ENCODE measurements around the gene ADGRF5.

Gene ADGRF5

GRCh38 chr6:46927066-46927465 lies 5.3 kb upstream of the ADGRF5 start:
- no peak for DNase-seq

GRCh38 chr6:46926481-46926880 lies 4.7 kb upstream of the ADGRF5 start:
- DNase-seq = no peak

- DNase-seq = no peak
Measured at GRCh38 chr6:46925563-46926253, 4.0 kb upstream of the ADGRF5 start.

DNA sequence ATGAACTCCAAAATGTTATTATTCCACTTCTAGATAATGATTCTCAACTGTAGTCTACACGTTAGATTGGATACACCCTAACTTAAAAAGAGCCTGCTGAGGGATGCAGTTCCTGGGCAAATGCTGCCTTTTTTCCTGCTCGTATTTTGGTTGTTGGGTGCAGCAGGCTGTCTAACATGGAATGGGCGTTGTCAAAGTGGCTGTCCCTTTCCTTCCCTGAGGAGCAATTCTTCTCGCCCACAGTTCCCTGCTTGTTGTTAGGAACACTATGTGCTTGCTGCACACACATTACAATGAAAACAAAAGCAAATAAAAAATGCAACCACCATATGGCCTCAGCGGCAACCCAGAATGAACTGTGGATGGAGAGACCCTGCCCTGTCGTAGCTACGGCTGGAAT lies 1.7 kb upstream of the ADGRF5 start:
- DNase-seq = no peak

GRCh38 chr6:46921059-46921458 lies 679 bp downstream of the ADGRF5 start:
- DNase-seq = no peak

DNA sequence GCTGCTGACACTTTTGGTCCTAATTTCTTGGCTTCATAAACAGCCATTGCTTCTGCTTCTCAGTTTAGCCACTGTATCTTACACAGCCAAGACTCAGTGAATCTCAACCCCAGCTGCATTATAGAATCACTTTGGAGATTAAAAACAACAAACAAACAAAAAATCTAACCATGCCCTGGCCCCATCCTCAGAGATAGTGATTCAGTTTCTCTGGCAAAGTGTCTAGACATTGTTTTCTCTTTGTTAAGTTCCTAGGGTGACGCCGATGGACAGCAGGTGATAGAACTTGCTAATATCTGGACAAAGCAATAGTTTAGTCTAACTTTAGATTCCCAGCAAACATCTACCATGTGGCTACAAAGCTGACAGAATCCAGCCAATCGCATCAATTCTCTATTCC lies 2.9 kb downstream of the ADGRF5 start:
- DNase-seq = no peak

- DNase-seq = no peak
Measured at GRCh38 chr6:46917002-46917545, 4.7 kb downstream of the ADGRF5 start.

DNA sequence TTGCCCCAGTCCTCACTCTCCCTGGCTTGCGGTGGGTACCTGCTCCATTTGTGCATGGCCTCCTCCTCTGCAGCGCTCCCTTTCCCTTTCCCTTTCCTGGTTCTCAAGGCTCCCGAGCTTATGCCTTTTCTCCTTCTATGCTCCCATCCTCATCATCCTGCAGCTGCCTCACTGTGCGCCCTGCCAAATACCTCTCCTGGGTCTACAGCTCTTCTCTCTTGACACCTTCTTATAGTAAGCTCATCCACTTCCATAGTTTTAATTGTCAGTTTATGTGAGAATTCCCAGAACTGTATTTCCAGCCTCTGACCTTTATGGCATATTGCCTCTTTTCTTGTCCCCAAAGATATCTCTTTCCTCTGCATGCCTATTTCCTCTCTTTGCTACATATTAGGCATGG lies 5.9 kb downstream of the ADGRF5 start:
- no peak for DNase-seq

GRCh38 chr6:46915380-46915779 lies 6.4 kb downstream of the ADGRF5 start:
- DNase-seq = no peak

DNA sequence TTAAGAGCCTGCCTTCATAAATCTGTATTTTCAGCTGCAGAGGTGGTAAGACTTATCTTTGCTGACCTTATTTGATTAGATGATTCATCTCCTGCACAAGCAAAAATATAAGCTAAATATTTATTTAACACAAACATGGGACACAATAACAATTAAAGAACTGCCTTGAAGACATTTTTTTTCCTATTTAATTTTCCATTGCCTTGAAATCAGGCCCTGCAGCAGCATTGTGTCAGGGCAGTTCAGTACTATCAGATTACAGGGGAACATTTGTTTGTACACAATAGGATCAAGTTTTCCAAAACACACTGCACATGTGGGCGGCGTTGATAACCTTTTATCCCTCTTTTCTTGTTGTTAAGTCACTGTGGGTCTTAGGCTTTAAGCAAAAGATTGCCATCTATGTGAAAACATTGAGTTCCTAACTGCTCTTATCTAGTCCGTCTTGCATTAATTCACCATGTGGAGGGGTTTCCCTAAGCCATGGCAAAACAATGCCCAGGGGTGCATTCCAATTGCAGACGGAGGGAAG lies 7.4 kb downstream of the ADGRF5 start:
- no peak for DNase-seq

DNA sequence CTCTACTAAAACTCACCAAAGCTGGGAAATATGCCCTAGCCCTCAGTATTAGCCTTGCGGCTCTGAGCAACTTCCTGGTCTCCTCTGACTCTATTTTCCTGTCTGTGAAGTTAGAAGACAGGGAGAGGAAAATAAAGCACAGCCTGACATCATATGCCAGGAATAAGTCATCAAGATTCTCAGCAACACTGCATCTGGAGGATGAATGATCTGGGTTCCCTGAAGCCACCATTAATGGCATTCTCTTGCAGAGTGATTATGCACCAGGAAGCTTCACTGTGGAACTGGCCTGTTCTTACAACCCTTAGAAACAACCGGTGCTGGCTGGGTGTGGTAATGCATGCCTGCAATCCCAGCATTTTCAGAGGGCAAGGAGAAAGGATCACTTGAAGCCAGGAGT lies 12.4 kb downstream of the ADGRF5 start:
- no peak for DNase-seq

- DNase-seq = no peak
Measured at GRCh38 chr6:46906776-46907175, 15.0 kb downstream of the ADGRF5 start.

DNA sequence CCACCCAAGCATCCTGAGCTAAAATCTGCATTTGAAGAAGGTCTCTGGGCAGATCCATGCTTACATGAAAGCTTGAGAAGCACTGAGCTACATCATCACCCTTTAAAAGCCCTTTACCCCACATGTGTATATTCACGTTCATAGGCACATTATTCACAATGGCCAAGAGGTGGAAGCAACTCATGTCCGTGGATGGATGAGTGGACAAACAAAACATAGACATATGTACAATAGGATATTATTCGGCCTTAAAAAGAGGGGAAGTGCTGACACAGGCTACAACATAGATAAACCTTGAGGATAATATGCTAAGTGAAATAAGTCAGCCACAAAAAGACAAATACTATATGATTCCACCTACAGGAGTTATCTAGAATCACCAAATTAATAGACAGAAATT lies 17.6 kb downstream of the ADGRF5 start:
- DNase-seq = no peak

DNA sequence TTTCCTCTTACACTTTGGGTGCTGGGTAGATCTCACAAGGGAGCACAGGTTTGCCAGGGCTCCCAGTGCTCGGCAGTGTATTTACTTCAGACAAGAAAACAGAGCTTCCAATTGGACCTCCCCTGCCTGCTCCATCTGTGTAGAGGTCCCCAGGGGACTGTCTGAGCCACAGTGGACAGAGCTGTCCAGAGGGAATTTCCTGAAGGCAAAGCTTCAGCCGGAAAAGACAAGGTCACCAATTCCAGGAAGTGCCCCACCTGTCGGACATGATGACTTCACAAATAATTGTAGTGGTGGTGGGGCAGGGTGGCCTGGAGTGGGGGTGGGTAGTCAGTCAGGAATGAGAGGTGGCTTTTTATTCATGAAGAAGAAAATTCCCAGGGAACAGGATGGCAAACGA lies 18.6 kb downstream of the ADGRF5 start:
- DNase-seq = no peak

- no peak for DNase-seq
Measured at GRCh38 chr6:46901882-46902314, 19.8 kb downstream of the ADGRF5 start.

DNA sequence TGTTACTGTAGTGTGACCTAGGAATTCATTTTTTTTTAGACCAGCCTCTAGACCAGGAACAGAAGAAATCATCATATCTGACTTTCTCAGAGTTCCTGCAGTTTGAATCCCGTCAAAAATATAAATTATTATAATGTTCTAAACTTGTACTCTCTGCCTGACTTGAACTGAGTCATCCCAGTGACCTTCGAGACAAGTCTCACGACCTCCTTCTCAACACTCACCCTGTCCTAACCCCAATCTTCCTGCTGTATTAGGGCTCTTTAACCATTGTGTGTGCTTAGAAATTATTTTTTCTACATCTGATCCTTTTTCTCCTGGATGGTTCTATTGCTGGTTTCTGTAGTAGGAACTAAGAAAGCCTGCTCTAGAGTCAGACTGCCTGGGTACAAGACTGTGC lies 21.5 kb downstream of the ADGRF5 start:
- no peak for DNase-seq

DNA sequence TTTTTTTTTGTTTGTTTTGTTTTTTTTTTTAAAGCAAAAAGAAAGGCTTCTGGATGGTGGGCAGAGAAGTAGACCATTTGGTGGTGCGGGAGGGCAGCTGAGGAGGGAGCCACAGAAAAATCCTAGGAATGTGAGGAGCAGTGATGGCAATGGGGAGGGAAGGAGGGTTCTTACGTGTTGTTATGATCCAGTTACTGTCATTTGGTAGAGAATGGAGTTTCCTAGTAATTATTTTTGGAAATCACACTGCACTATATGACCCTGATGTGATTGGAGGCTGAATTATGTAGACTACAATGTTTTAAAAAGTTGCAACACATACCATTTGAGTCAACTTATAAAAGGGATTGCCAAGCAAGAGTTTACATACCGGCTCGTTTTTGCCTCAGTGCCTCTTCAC lies 22.1 kb downstream of the ADGRF5 start:
- DNase-seq = no peak

DNA sequence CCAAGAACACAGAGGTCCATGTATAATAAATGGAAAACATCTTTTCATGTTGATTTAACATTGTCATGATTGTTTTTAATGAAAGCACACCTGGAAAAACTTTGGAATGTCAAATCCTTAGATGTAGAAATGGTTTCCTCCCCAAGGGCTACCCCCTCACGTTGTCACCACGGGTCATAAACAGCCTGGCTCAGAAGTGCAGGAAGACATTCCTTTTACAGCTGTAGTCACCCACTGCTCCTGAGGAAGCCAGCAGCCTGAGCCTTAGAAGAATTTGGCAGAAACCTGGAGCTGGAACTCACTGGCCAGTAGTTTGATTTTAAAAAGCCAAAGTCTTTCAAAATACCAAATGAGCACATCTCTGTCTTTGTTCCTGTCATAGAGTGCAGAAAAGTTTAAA lies 23.7 kb downstream of the ADGRF5 start:
- no peak for DNase-seq

DNA sequence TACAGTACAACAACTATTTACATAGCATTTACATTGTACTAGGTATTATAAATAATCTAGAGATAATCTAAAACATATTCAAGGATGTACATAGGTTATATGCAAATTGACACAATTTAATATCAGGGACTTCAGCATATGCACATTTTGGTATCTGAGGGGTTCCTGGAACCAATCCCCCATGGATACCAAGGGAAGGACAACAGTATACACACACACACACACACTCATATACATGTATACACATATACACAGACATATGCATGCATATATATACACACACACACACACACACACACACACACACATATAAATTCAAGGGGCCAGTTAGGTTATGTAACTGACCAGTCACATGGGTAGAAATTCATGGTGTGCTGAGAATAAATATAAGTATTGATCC lies 24.9 kb downstream of the ADGRF5 start:
- no peak for DNase-seq

DNA sequence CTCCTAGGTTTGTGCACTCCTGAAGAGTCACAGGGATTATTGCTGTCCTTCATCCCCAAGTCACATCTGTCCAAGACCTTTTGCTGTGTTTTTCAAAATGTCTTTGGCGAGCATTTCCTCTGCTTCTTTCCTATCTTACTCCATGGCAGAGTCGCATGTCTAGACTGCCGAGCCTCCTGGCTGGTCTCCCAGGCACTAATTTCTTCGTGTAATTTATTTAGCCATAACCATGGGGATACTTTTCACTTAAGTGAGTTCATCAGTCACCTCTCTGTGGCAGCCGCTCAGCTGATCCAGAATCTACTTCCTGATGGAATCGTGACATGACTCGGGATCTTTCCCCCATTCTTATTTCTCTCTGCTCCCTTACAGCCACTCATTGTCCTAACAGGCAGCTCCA lies 25.8 kb downstream of the ADGRF5 start:
- no peak for DNase-seq

DNA sequence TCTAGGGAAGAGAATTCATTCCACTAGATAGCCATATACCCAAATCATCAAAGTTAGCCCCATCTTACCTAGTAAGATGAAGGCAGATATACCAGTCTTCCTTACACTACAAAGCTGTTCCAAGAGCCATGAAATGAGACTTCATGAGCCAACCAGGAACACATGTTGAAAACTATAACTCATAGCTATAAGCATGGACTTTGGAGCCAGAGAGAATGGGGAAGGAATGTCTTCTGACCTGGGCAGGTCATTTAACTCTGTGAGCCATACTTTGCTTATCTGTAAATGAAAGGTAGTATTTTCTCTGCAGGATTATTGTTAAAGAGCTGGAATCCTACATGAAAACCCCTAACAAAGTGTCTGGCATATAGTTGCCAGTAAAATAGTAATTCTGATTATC lies 27.3 kb downstream of the ADGRF5 start:
- no peak for DNase-seq

GRCh38 chr6:46893648-46894047 lies 28.1 kb downstream of the ADGRF5 start:
- no peak for DNase-seq

DNA sequence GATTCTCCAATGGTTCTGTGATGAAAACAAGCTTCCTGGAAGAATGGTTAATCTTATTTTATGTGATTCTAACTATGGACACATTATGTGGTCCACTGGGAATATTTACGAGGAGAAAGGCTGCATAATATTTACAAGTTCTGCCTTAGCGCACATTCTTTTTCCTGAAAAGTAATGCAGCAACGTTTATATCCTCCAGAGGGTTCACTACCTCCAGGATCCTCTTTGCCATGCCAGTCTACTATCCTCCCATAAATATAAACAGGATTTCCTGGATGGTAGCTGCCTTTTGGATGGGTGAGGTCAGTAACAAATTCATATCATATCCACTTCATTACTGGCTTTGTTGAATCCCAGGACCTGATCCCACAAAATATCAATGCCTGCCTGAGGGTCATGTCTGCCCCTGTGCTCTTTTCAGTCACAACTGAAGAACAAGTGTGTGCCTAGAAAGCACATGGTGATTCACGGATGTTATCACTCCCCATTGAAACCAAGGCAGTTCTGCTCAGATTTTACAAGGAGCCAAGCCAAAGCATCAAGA lies 30.4 kb downstream of the ADGRF5 start:
- no peak for DNase-seq

GRCh38 chr6:46888578-46888977 lies 33.2 kb downstream of the ADGRF5 start:
- DNase-seq = no peak

DNA sequence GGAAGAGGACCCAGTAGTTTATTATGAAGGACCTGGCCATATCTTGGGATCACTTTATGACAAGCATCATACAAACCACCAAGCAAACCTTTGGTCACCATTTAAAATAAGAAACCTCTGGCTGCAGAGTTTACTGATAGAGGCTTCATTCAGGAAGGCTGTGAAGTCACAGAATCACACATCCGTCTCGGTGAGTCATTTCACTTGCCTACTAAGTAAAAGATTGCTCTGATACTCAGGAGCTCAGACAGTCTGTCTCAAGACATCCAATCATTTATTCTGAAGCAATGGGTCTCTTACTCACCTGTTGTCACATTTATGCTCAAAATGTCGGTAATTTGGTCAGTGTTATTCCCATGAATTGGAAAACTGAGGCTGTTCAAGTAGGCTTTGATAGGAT lies 33.7 kb downstream of the ADGRF5 start:
- DNase-seq = no peak
